Endothelial cell (in vitro differentiated cells): Measurements from ENCODE around the gene TMEM52B. TPM values are rescaled to one million over a fixed set of nuclear protein-coding genes. Genes with fewer than 3 reads are reported as not detected.
"Not testable (repeated sequence)": the region's sequence is repeated elsewhere in the genome, so short reads cannot be mapped to it uniquely, and the experiment has no call there.

ENCODE experiments used
- DNase-seq: peaks from one replicate; pipeline ENCODE4 v3.0.0; 2021; ENCODE audit warnings: low spot score
- H3K27ac Mint-ChIP-seq: one replicate; pipeline ENCODE4 v1.8.0; 2021; ENCODE audit warnings: mixed read lengths, inconsistent platforms; ENCODE audit not compliant: unreplicated experiment
- H3K27me3 Mint-ChIP-seq: one replicate; pipeline ENCODE4 v1.8.0; 2021; ENCODE audit warnings: mild to moderate bottlenecking, moderate library complexity, mixed read lengths, inconsistent platforms; ENCODE audit not compliant: unreplicated experiment
- H3K36me3 Mint-ChIP-seq: one replicate; pipeline ENCODE4 v1.8.0; 2021; ENCODE audit warnings: mild to moderate bottlenecking, low read depth, mixed read lengths, inconsistent platforms; ENCODE audit not compliant: unreplicated experiment
- H3K4me1 Mint-ChIP-seq: one replicate; pipeline ENCODE4 v1.8.0; 2021; ENCODE audit warnings: mild to moderate bottlenecking, mixed read lengths, inconsistent platforms; ENCODE audit not compliant: unreplicated experiment
- H3K4me3 Mint-ChIP-seq: one replicate; pipeline ENCODE4 v1.8.0; 2021; ENCODE audit warnings: mild to moderate bottlenecking, mixed read lengths, inconsistent platforms; ENCODE audit not compliant: unreplicated experiment
- H3K9me3 Mint-ChIP-seq: one replicate; pipeline ENCODE4 v1.8.0; 2021; ENCODE audit warnings: mixed read lengths, inconsistent platforms; ENCODE audit not compliant: unreplicated experiment
- CTCF ChIP-seq: fragments of 200-600 bp; sonication (generic); IDR thresholded peaks from one replicate; pipeline ENCODE4 v1.5.0; 2021; ENCODE audit warnings: antibody characterized with exemption; ENCODE audit not compliant: unreplicated experiment
- total RNA-seq: library from RNA; stranded (reverse); fragmentation: NEBNext Ultra II Directional; extraction: Animal tissue kit (Norgen Biotek cat#: 25700); gene quantifications from one replicate; pipeline ENCODE4 v1.2.1, GENCODE V29; 2021; ENCODE audit not compliant: unreplicated experiment

The TMEM52B gene
- total RNA-seq, 1 donor from 2014 or later = not detected

DNA sequence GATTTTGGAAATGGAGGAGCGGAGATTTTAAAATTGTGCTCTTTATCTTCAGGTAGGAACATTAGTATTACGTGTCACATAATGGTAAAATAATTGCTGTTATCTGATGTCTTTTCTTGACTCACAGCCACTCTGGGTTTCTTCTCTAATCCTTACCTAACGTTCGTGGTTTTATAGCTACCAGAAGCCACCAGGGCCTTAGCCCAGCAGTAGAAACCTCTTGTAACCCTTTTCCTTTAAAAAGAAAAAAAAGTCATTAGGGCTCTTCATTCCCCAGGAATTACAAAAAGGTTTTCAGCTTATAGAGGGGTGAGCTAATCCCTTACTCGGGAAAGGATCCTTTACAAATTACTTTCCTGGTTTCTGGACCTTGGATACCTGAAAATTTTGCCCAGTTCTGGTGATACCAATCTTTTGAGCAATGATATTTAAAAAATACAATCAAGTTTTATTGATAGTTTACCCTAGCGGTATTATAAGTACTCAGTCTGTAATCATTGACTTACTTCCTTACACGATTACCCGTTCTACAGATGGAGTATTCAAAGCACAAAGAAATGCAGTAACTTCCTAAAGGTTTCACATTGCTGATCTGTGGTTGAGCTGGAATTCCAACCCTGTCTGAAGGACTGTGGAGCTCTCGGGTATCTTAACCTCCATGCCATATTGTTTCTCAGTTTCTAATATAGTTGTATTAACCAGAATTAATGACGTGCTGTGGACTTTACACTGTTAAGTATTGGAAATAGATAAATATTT, 35.5 kb downstream of the TMEM52B start:
- TF ChIP-seq CTCF = no peak
- Mint-ChIP-seq H3K36me3 (peaks cover 3% of the 10 kb centered on the region), H3K27ac (peak overlapping the region; percentile 100), H3K4me1 (peaks cover 23% of the 10 kb centered on the region), H3K27me3 (peaks cover 9% of the 10 kb centered on the region), H3K9me3 (no peaks in the 10 kb centered on the region), H3K4me3 (peak overlapping the region; percentile 100)
- no peak for DNase-seq

DNA sequence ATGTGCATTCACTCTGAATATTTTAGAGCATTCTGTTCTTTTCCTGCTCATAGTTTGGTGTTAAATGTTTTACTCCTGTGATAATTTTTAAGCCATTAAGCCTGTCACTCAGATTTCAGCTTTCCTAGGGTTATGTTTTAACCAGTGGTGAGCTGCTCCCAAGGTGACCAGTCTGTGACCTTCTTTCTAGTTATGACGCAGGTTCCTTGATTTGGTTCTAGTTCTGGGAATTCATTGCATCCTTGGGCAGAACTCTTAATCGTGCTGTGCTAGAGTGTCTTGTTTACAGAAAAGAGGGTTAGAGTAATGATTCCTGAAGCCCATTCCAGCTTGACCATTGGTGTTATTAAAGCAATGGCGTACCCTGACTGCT, 36.0 kb downstream of the TMEM52B start:
- Mint-ChIP-seq H3K9me3 (no peaks in the 10 kb centered on the region), H3K4me1 (peaks cover 23% of the 10 kb centered on the region), H3K4me3 (peak overlapping the region; percentile 100), H3K27me3 (peaks cover 9% of the 10 kb centered on the region), H3K27ac (peak overlapping the region; percentile 100), H3K36me3 (peaks cover 3% of the 10 kb centered on the region)
- no peak for DNase-seq
- no peak for TF ChIP-seq CTCF

- H3K4me3 Mint-ChIP-seq = peak overlapping the region; percentile 100
Measured at GRCh38 chr12:10215436-10215835, 36.6 kb downstream of the TMEM52B start.

DNA sequence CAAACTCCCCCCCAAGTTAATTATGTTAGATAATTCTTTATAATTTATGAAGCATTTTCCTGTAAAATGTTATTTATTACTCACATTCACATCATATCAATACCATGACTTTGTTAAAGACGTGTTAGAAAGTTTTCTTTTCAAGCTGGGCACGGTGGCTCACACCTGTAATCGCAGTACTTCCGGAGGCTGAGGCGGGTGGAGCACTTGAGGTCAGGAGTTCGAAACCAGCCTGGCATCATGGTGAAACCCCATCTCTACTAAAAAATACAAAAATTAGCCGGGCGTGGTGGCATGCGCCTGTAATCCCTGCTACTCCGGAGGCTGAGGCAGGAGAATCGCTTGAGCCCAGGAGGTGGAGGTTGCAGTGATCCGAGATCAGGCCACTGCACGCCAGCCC, 37.1 kb downstream of the TMEM52B start:
- Mint-ChIP-seq H3K4me1 (peaks cover 23% of the 10 kb centered on the region), H3K27ac (peak overlapping the region; percentile 61), H3K36me3 (peaks cover 11% of the 10 kb centered on the region), H3K4me3 (peak overlapping the region; percentile 100)
- not testable (repeated sequence) for DNase-seq, H3K9me3 Mint-ChIP-seq, H3K27me3 Mint-ChIP-seq

More at GRCh38 chr12:10215436-10215835, 36.6 kb downstream of the TMEM52B start:
- TF ChIP-seq CTCF = no peak
- H3K4me1 Mint-ChIP-seq = peaks cover 23% of the 10 kb centered on the region
- H3K27me3 Mint-ChIP-seq = peaks cover 9% of the 10 kb centered on the region
- H3K27ac Mint-ChIP-seq = peak overlapping the region; percentile 100
- peaks cover 6% of the 10 kb centered on the region for H3K36me3 Mint-ChIP-seq
- no peaks in the 10 kb centered on the region for H3K9me3 Mint-ChIP-seq
- DNase-seq = no peak

GRCh38 chr12:10218021-10218420, 39.2 kb downstream of the TMEM52B start:
- Mint-ChIP-seq H3K27me3 (peaks cover 5% of the 10 kb centered on the region), H3K4me1 (peaks cover 16% of the 10 kb centered on the region), H3K27ac (peak overlapping the region; percentile 24), H3K36me3 (peaks cover 32% of the 10 kb centered on the region), H3K9me3 (no peaks in the 10 kb centered on the region), H3K4me3 (no peak overlapping the region)
- DNase-seq = no peak
- TF ChIP-seq CTCF = no peak
